ENCODE results near the gene ENTR1.
"Not testable (repeated sequence)": the region's sequence is repeated elsewhere in the genome, so short reads cannot be mapped to it uniquely, and the experiment has no call there.

The ENTR1 gene

GRCh38 chr9:136419092-136419420, 8.6 kb upstream of the ENTR1 start:
- no peak for DNase-seq (ENCODE audit: low spot score)

- no peak for DNase-seq (ENCODE audit: low spot score)
Observed at GRCh38 chr9:136418182-136419091, 8.0 kb upstream of the ENTR1 start.

- no peak for DNase-seq (ENCODE audit: low spot score)
Observed at GRCh38 chr9:136416914-136417313, 6.5 kb upstream of the ENTR1 start.

DNA sequence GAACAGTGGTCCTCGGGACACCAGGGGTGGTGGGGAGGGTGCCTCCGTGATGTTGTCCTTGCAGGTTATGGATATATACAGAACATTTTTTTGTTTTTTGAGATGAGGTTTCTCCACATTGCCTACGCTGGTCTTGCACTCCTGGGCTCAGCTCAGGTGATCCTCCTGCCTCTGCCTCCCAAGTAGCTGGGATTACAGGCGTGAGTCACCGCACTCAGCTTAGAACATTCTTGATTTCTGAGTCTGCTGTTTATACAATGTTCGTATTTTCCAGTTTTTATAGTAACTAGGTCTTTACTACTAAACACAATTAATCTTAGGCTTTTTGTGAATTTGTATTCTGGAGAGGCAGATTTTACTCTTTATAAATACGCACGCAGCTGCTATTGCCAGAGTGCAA, 6.0 kb upstream of the ENTR1 start:
- DNase-seq (ENCODE audit: low spot score), result no peak

DNA sequence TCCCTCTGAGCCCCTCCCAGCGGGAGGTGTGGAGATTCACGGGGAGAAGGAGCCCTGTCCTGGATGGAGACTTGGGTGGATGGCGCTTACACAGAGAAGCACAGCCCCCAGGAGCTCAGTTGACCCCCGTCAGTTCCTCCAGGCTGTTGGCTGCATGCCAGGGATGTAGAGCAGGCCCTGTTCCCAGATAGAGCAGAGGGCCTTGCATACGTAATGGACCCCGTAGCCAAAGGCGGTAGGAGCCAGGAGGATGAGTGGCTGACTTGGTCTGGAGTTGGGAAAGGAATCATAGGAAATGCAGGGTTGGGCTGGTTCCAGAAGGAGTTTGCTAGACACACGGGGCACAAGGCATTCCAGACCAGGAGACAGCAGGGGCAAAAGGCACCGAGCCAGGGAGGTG, 2.5 kb upstream of the ENTR1 start:
- DNase-seq (ENCODE audit: low spot score), result no peak

- DNase-seq (ENCODE audit: low spot score), result no peak
Observed at GRCh38 chr9:136411378-136411777, 964 bp upstream of the ENTR1 start.

DNA sequence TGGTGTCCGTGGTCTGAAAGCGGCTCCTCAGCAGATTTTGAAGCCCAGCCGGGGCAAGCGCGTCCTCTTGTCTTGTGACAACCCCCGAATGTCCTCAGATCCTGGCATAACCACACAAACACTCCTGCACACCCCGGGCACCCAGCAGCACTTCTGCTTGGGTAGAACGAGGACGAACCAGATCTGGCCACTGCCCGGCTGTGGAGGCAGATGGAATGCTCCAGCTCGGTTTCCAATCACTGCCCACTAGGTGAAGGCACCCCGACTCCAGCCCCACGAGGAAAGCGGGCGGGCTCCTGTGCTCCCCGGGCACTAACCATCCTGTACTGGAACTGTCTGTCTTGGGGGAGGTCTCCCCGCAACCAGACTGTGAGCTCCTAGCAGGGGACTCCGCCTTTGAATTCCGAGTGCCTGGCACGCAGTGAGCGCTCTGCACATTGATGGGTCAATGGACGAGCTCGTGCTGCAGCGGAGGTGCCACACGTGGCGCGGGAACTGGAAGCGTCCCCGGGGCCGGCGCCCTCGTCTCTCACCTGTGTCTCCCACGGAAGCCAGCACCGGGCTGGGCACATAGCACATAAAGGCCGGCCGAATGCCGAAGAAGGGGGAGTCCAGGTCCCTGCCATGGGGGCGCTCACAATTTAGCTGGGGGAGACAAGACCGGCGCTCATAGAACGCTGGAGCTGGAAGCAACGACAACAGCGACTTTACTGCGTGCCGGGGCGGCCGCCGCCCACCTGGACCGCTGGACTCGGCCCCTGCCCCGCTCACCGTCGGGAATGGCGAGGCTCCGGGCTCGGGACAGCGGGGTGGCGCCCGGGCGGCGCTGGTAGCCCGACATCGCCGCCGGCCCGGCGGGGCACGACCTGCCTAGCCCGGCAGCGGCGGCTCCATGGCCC, 608 bp downstream of the ENTR1 start:
- peak; percentile 73 for DNase-seq (ENCODE audit: low spot score)

DNA sequence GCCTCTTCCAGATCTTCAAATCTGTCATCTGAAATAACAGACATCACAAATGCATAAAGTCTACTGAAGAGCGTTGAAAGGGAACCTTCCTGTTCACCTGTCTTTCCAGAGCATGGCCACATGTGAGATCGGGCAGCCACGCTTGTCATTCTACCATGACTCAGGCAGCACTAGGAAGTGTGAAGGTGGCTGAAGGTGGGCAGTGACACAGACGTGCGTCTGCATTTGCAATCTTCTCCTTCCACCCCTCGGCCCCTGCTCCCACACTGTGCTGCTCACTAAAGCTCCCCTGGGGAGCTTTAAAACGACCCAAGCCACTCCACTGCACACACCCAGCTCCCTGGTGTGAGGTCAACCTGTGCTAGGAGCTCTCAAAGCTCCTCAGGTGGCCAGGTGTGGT, 2.5 kb downstream of the ENTR1 start:
- DNase-seq (ENCODE audit: low spot score), result no peak

DNA sequence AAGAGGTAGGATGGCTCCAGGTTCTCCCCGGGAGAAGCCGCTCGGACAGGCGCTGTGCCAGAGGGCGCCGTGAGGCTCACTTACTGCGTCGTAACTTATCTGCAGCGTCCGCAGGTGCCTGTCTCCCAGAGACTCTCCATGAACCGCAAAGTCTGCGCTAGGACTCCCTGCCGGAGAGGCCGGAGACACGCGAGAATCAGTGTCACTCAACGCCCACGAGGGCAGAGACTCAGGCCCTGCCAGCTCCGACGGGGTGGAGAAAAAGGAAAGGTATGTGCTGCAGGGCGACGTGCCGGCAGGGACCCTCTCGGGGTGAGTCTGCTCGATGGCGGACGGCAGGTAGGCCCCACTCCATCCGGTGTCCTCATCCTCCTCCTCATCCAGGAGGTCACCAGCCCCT, 3.4 kb downstream of the ENTR1 start:
- not testable (repeated sequence) for DNase-seq (ENCODE audit: low spot score)

- DNase-seq (ENCODE audit: low spot score), result not testable (repeated sequence)
Observed at GRCh38 chr9:136405904-136406303, 4.5 kb downstream of the ENTR1 start.

DNA sequence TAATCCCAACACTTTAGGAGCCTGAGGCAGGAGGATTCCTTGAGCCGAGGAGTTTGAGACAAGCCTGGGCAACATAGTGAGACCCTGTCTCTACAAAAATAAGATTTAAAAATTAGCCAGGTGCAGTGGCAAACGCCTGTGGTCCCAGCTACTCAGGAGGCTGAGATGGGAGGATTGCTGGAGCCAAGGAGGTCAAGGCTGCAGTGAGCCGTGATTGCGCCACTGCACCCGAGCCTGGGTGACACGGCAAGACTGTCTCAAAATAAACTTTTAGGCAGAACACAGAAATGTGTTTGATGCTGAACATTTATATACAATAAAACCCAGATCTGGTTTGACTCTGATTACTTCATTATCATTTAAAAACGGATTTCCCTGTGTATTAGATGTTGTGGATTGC, 4.9 kb downstream of the ENTR1 start:
- no peak for DNase-seq (ENCODE audit: low spot score)

DNA sequence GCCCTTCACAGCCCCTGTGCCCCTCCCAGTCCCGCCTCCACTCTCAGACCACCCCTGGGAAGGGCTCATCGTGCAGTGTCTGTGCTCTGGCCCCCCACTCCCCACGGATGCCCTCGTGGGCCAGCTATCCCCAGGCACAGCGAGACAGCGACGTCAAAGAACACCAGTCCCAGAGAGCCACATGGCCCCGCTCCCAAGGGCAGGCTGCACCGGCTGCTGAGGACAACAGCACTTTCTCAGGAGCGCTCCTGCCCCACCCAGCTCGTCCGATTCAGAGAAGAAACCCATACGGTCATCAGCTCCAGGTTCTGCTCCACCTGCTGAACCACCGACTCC, 5.6 kb downstream of the ENTR1 start:
- no peak for DNase-seq (ENCODE audit: low spot score)

DNA sequence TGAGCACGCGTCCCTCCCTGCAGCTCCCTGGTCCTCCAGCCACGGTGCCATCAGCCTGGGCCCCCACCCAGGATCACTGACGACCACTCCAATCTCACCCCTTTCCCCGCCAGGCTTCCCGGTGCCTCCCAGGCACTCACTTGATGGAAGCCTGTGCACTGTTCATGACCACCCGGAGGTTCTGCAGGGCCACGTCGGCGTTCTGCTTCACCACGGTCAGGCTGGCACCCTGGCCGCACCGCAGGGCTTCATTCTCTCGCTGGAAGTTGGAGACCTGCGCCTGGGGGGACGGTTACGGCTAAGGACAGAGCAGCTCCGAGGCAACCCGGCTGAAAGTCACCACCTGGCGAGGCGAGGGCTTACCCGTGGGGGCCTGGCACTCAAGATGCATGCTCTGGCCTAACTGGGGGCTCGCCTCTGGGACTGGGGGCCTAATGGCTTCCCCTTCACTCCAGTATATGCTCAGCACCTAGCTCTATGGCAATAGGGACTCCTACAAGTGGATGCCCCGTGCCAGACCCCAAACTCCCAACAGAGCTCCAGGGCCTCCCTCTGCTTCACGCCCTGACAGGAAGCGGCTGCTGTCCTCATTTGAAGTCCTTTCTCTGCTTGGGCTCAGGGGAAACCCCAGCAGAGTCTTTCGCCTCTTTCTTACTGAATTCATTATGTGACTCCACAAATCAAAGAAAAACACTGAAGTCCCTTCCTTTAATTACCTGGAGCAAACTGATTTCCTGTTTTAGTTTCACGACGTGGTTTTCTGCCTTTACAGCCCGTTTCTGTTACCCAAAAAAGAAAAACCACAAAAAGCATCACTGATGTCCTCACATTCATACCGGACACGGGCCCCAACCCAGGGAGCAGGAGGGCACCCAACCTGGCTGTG, 6.3 kb downstream of the ENTR1 start:
- DNase-seq (ENCODE audit: low spot score), result no peak

GRCh38 chr9:136403538-136403914, 6.9 kb downstream of the ENTR1 start:
- no peak for DNase-seq (ENCODE audit: low spot score)

- DNase-seq (ENCODE audit: low spot score), result no peak
Observed at GRCh38 chr9:136402067-136402466, 8.3 kb downstream of the ENTR1 start.

DNA sequence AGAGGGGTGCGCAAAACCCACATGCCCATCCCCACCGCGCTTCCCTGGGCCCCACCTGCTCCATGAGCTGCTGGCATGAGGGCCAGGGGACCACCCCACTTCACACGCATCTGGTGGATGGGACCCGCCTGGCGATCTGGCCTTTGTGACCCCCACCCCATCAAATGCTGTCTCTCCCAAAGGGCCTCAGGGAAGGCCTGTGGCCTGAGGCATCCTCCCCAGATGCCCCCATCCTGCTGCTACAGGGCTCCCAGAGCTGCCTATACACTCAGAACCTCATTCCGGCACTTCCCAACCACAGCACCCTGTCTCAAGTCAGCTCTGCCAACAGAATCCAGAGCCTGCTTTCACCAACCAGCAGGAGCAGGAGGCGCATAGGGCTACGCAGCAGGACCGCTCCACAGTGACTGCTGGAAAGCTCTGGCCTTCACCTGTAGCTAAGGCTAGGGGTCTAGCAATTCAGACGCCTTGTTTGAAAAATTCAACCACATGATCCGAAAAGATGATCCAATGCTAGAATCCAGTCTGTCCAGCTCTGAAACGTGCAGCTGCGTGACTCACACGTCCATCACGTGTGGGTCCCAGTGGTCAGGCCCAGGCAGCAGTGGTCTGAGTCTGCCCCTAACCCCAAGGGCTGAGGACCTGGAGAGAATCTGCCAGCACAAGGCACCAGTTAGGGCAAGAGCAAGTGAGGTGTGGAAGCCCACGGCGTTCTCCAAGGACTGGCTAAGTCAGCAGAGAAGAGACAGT, 9.1 kb downstream of the ENTR1 start:
- DNase-seq (ENCODE audit: low spot score), result no peak

- DNase-seq (ENCODE audit: low spot score), result peak; percentile 99
Observed at GRCh38 chr9:136400038-136400834, 10.2 kb downstream of the ENTR1 start, which contains the start of gene SNAPC4. Gene SNAPC4, minus strand, starts transcription at chr9:136400170. Its CDS starts 1,742 bp downstream, at chr9:136398428.

DNA sequence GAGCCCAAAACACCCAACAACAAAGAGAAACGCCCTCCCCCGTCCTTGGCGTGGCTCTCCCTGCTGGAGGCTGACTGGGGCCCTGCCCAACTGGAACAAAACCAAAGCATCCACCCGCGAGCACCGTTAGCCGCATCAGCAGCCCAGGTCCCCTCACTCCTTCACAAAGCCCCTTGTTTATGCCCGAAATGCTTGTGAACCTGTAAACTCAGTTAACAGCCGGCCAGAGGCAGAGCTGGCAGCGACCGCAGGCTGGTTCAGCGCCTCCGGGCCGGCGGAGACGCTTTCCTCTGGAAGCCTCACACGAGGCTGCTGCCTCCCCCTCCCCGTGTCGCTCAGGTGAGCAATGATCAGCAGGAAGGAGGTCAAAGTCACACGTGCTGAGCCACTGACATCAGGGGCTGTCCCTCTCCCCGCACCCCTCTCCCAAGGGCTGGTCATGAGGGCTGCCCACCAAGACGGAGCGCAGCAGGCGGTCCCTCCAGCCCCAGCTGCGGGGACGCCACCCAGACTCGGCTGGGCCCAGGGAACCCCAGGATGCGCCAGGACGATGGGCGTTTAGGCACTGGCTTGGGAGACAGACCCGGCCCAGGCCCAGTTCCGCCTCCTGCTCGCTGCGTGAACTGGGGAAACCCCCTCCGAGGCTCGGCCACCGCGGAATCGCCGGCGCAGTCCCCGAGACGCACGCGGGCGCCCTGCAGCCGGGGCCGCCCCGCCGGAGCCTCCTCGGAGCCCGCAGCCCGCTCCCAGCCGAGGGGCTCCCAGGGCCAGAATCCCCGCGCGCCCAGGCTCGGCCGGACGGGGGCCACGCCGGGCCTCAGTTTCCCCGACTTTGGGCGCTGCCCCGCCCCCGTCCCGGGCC, 11.0 kb downstream of the ENTR1 start:
- DNase-seq (ENCODE audit: low spot score), result peak; percentile 66

- DNase-seq (ENCODE audit: low spot score), result no peak
Observed at GRCh38 chr9:136398286-136398685, 12.1 kb downstream of the ENTR1 start.

GRCh38 chr9:136397643-136398042, 12.8 kb downstream of the ENTR1 start:
- DNase-seq (ENCODE audit: low spot score), result no peak

Measured in D341Med (cell line).